Measurements from ENCODE around the gene ARHGEF16.

ARHGEF16 gene

GRCh38 chr1:3438661-3439180 is 15.7 kb upstream of the ARHGEF16 start:
- DNase-seq (ENCODE audit: low spot score): no peak

- no peak for DNase-seq (ENCODE audit: low spot score)
Measured at GRCh38 chr1:3439346-3440299, 14.8 kb upstream of the ARHGEF16 start.

DNA sequence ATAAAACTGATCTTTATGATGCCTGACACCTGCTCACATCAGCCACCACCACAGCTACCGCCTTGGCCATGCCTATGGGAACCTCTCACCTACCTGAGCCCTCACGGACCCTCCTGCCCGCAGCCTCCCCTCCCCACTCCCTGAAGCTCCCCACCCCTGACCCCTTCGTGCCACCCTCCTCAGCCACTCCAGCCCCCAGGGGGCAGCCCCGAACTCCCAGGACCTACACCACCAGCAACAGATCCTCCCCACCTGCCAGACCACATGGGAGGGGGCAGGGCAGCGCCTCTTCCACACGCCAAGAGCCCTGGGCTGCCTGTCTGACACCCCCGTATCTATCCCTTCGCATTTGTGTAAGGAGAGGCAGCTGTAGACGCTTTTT is 14.2 kb upstream of the ARHGEF16 start:
- no peak for DNase-seq (ENCODE audit: low spot score)

DNA sequence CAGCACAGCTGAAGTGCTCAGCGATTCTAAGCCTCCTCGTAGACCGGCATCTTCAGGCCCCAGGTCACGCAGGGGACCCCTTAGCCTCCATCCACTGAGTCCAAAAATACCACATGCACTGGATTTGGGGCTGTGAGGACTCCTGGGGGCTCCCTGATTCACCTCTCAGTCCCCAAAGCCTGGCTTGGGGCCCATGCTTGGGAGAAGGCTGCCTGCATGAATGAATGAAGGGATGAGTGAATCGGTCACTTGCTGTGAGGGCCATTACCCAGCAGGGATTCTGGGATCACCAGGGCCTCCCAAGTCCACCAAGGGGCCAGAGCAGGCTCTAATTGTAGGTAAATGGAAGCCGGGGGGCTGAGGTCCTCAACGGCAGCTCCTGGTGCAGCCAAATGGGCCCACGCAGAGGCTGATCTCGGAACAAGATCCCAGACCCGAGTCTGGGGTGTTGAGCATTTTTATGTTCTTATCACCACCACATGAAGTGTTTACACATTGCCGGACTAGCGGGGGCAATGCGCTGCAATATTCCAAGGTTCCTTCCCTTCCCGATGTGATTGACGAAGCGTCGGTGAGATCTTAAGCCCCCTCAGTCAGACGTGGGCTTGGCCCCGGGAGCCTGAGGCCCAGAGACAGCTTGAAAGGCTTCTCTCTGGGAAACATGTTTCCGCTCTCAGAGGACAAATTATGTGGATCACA is 13.6 kb upstream of the ARHGEF16 start:
- no peak for DNase-seq (ENCODE audit: low spot score)

DNA sequence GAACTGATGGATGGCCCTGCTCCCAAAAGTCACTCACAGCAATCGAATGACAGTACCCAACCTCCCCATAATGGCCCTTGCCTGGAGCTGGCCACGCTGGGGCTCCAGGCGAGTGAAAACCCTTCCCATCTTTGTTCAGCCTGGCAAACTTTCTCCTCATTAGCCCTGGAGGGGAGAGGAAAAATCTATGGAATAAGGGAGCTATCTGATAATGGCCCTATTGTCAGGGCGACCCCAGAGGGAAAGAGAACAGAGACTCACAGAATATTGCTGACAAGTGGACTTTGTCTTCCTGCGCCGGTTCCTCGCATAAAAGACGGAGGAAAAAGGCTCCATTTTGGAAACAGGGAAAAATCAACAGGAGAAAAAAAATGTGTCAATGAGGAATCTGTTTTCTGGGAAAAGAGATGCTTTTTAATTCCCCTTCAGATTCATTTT is 13.0 kb upstream of the ARHGEF16 start:
- DNase-seq (ENCODE audit: low spot score): no peak

DNA sequence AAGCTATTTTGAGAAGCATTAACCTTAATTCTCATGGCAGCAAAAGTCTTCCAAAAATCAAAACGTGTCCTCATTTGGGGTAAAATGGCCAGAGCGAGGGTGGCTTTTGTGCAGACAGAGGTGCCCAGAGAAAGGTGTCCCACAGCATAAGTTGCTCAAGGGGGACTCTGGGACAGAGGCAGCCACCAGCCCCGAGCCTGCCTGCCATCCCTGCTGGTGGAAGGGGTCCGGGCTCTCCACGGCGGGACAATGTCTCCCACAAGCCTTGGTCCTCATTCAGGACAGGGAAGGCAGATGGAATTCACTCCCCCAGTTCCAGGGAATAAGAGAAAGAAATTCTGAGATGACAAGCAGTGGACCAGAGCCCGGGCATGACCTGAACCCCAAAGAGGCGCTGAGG is 12.6 kb upstream of the ARHGEF16 start:
- DNase-seq (ENCODE audit: low spot score): no peak

DNA sequence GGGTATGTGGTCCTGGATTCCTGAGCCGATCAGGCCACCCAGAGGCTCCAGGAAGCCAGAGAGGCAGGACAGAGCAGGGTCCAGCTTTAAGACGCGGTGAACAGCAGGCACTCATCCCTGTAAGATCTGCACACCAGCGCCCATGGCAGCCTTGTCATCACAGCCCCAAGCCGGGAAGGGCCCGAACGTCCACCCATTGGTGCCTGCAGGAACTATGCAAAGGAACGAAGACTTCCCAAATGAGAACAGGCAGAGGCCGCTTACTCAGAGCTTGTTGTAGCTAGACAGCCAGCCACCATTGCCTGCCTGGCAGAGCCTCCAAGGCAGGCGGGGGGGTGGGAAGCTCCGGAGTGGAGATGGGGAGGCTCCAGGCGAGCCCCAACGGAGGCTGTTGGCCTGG is 12.1 kb upstream of the ARHGEF16 start:
- no peak for DNase-seq (ENCODE audit: low spot score)

- no peak for DNase-seq (ENCODE audit: low spot score)
Measured at GRCh38 chr1:3442901-3443300, 11.6 kb upstream of the ARHGEF16 start.

GRCh38 chr1:3443807-3444206 is 10.7 kb upstream of the ARHGEF16 start:
- no peak for DNase-seq (ENCODE audit: low spot score)

- no peak for DNase-seq (ENCODE audit: low spot score)
Measured at GRCh38 chr1:3444298-3444697, 10.2 kb upstream of the ARHGEF16 start.

GRCh38 chr1:3444736-3445135 is 9.7 kb upstream of the ARHGEF16 start:
- no peak for DNase-seq (ENCODE audit: low spot score)

DNA sequence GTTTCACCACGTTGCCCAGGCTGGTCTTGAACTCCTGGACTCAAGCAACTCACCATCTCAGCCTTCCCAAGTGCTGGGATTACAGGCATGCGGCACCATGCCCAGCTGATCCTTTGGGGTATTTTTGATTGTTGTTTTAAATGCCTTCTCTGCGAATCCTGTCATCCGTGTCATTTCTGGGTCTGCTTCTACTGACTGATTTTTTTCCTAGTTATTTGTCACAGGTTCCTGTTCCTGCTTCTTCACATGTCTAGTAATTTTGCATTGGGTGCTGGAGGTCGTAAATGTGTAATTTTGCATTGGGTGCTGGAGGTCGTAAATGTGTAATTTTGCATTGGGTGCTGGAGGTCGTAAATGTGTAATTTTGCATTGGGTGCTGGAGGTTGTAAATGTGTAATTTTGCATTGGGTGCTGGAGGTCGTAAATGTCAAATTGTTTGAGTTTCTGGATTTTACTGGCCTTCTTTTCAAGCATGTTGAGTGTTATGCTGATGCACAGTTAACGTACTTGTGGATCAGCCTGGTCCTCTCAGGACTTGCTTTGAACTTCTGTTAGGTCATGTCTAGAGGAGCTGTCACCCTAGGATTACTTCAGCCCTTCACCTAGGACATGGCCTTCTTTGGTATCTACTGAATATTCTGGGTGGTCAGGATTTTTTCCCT is 4.1 kb upstream of the ARHGEF16 start:
- DNase-seq (ENCODE audit: low spot score): no peak

DNA sequence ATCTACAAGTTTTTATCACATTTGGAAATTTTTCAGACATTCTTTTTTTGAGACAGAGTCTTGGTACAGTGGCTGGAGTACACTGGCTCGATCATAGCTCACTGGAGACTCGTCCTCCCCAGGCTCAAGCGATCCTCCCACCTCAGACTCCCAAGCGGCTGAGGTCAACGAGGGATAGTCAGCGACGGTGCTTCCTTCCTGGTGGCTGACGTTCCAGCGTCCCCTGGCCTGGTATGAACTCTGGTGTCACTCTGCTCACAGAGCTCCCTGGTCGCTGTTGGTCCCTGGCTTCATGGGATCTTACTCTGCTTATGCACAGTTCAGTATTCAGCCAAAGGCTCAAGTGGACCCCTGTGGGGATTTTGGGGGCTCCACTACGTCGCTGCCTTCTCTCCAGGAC is 3.5 kb upstream of the ARHGEF16 start:
- no peak for DNase-seq (ENCODE audit: low spot score)

GRCh38 chr1:3451994-3452865 is 2.2 kb upstream of the ARHGEF16 start:
- no peak for DNase-seq (ENCODE audit: low spot score)

GRCh38 chr1:3452866-3453175 is 1.6 kb upstream of the ARHGEF16 start:
- DNase-seq (ENCODE audit: low spot score): no peak

GRCh38 chr1:3453203-3453761 is 1.2 kb upstream of the ARHGEF16 start:
- DNase-seq (ENCODE audit: low spot score): peak; percentile 67

- no peak for DNase-seq (ENCODE audit: low spot score)
Measured at GRCh38 chr1:3454811-3455618, 550 bp downstream of the ARHGEF16 start.

DNA sequence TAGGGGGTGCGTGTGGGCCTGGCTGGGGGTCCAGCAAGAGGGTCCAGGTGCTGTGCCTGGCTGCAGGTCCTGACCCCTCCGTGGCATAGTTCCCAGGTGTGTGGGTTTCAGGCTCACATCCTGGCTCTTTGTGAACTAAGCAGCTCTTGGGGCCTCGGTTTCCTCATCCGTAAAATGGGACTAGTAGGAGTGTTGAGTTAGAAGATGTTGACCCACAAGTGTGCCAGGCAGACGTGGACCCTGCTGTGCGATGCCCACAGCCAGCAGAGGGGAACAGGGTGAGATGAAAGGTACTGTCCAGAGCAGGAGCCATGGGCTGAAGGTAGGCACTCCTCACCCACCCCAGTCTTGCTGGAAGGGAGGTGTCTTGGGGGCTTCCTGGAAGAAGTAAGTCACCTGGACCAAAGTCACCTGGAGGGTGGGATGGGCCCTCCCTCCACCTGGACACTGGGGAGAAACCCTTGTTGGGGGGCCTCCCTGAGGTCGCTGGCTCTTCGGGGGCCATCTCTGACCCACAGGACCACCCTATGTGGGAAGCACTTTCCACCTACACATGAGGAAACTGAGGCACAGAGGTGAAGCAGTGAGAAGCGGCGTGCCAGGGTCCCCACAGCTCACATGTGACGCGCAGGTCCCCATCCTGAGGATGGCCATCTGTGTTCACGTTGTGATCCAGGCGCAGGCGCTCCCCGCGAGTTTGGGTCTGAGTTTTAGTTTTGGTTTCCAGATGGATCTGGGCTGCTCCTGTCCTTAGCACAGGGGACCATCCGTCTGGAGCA is 1.4 kb downstream of the ARHGEF16 start:
- no peak for DNase-seq (ENCODE audit: low spot score)

GRCh38 chr1:3456449-3456963 is 2.0 kb downstream of the ARHGEF16 start:
- DNase-seq (ENCODE audit: low spot score): no peak
